ENCODE data around the gene GRN.

DNA sequence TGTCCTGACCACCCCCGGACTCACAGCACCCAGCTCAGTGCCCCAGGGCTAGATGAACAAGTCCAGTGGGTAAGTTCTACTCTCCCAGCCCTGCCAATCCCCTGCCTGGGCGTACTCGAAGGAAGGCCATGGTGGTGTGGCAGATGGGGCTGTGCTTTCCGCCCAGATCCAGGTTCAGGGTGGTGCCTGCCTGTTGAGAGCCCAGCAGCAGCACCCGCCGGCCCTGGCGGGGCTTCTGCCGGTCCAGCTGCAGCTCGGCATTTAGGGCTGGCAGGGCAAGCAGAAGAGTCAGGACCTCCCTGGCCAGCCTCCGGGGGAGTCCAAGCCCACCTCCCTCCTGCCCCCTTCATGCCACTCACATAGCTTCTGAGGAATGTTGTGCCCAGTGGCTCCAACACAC lies 34.8 kb downstream of the GRN start:
- TF ChIP-seq ARNT (IDR thresholded peaks at IDR 0.05) (no peak), BHLHE40 (IDR thresholded peaks at IDR 0.05; ENCODE audit: borderline replicate concordance) (no peak), HDGF (IDR thresholded peaks at IDR 0.05; ENCODE audit: borderline replicate concordance) (no peak), CTBP1 (IDR thresholded peaks at IDR 0.05; ENCODE audit: borderline replicate concordance) (no peak)

All from HEK293T (cell line).